PC-3 (cell line): Measurements from ENCODE around the gene GPRIN3. TPM values are rescaled to one million over a fixed set of nuclear protein-coding genes. Genes with fewer than 3 reads are reported as not detected.

Experiments
- ATAC-seq: fragments of 200-7000 bp; cut with Tn5 transposase; 2 replicates; pipeline ENCODE4 v1.9.1; 2020; ENCODE audit warnings: mild to moderate bottlenecking, moderate library complexity
- BruUV-seq: library from RNA; stranded (reverse); fragments of 400-500 nt; replicated peaks from 2 replicates; lab custom pipeline; 2021; lab: Mats Ljungman, UMichigan
- CTCF ChIA-PET: fragments of 300-600 bp; sonication (Branson Sonifier 250); formaldehyde crosslinking; loops from one replicate; lab custom pipeline; 2022; ENCODE audit warnings: antibody characterized with exemption; lab: Charles Lee
- POLR2A ChIA-PET: fragments of 300-600 bp; sonication (Branson Sonifier 250); formaldehyde crosslinking; loops from one replicate; lab custom pipeline; 2022; ENCODE audit warnings: antibody characterized with exemption; ENCODE audit not compliant: unreplicated experiment; lab: Charles Lee
- DNase-seq: peaks from one replicate; pipeline ENCODE4 v3.0.0-alpha.2; 2015
- H2AFZ ChIP-seq: fragments of 300-600 bp; sonication (generic); 2 replicates; pipeline ENCODE4 v1.6.0; 2016; ENCODE audit warnings: antibody characterized with exemption, low read length
- H3F3A ChIP-seq: fragments of 300-600 bp; sonication (generic); one replicate; pipeline ENCODE4 v1.6.0; 2017; ENCODE audit warnings: antibody characterized with exemption, low read length, control low read depth, mild to moderate bottlenecking; ENCODE audit not compliant: unreplicated experiment
- H3K27ac ChIP-seq: fragments of 300-600 bp; sonication (generic); 2 replicates; pipeline ENCODE4 v1.5.1; 2016; ENCODE audit warnings: mild to moderate bottlenecking, low read length
- H3K27me3 ChIP-seq: fragments of 300-600 bp; sonication (generic); 2 replicates; pipeline ENCODE4 v1.6.1; 2016; ENCODE audit warnings: low read length, mixed read lengths
- H3K36me3 ChIP-seq: fragments of 300-600 bp; sonication (generic); 2 replicates; pipeline ENCODE4 v1.6.1; 2016; ENCODE audit warnings: low read depth, mixed run types, low read length, mixed read lengths
- H3K4me1 ChIP-seq: fragments of 300-600 bp; sonication (generic); 2 replicates; pipeline ENCODE4 v1.5.1; 2016; ENCODE audit warnings: low read length; ENCODE audit not compliant: insufficient read depth
- H3K4me2 ChIP-seq: fragments of 300-600 bp; sonication (generic); 2 replicates; pipeline ENCODE4 v1.6.0; 2016; ENCODE audit warnings: low read length
- H3K4me3 ChIP-seq: fragments of 300-600 bp; sonication (generic); 2 replicates; pipeline ENCODE4 v1.5.1; 2016; ENCODE audit warnings: mild to moderate bottlenecking, low read length, mixed read lengths
- H3K79me2 ChIP-seq: fragments of 300-600 bp; sonication (generic); 2 replicates; pipeline ENCODE4 v1.6.1; 2017; ENCODE audit warnings: low read length, mixed read lengths
- H3K9ac ChIP-seq: fragments of 300-600 bp; sonication (generic); 2 replicates; pipeline ENCODE4 v1.6.0; 2016; ENCODE audit warnings: mild to moderate bottlenecking, low read length
- H3K9me2 ChIP-seq: fragments of 300-600 bp; sonication (generic); replicated peaks from 2 replicates; pipeline ENCODE4 v1.6.1; 2016; ENCODE audit warnings: mixed run types, low read length, mixed read lengths
- H3K9me3 ChIP-seq: fragments of 300-600 bp; sonication (generic); 2 replicates; pipeline ENCODE4 v1.6.1; 2016; ENCODE audit warnings: low read length, mixed read lengths
- H4K20me1 ChIP-seq: fragments of 300-600 bp; sonication (generic); 2 replicates; pipeline ENCODE4 v1.6.1; 2016; ENCODE audit warnings: low read length, mixed read lengths
- CTCF ChIP-seq: fragments of 300-600 bp; sonication (generic); conservative IDR thresholded peaks from 2 replicates; pipeline ENCODE4 v1.5.1; 2017; ENCODE audit warnings: antibody characterized with exemption, low read depth, mild to moderate bottlenecking, low read length
- EZH2 ChIP-seq: fragments of 300-600 bp; sonication (generic); IDR thresholded peaks from one replicate; pipeline ENCODE4 v1.6.1; 2017; ENCODE audit warnings: antibody characterized with exemption, mild to moderate bottlenecking, low read length; ENCODE audit not compliant: unreplicated experiment
- EZH2phosphoT487 ChIP-seq: fragments of 300-600 bp; sonication (generic); IDR thresholded peaks from 2 replicates; pipeline ENCODE4 v1.6.1; 2018; ENCODE audit warnings: mild to moderate bottlenecking, antibody characterized with exemption, low read length, borderline replicate concordance
- intact Hi-C: fragments of 100-400 bp; cut with micrococcal nuclease; formaldehyde crosslinking; loops from 2 replicates; pipeline ENCODE4 v1.9.0; 2023
- total RNA-seq: library from RNA; depleted of rRNA; stranded (reverse); fragments of >200 nt; gene quantifications from 2 replicates; pipeline ENCODE4 v1.2.3, GENCODE V29; 2014

Gene GPRIN3
- total RNA-seq, 1 experiment from 2014 or later, result not detected

DNA sequence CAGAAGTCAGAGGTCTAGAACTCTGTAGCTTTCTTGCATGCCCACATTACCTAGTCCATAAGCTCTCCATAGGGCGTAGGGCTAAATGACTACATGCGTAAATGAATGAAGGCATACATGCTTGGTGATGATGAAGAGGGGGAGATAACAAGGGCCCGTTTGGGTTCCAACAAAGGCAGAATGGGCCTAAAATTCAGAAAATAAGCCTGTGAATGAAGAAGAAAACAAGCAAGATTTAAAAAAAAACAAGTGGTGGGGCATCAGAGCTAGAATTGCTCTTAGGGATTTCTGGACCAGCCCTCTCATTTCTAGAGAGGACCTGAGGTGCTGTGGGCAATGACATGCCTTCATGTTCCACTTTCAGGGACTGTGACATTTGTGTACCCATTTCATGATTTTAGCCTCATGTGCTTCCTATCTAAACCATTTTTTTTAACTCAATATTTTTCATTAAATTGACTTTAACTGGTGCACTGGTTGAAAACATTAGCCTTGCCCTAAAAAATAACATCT is 12.1 kb downstream of the GPRIN3 start:
- CTCF ChIA-PET, result no interaction called here
- H3K27me3 ChIP-seq, result peaks cover 63% of the 10 kb centered on the region
- no peak overlapping the region for H3K27ac ChIP-seq
- intact Hi-C loops, result no loop called here
- BruUV-seq, result no TSS peak
- no peak overlapping the region for H3K4me3 ChIP-seq
- H3K9ac ChIP-seq, result no peak overlapping the region
- DNase-seq, result no peak
- H3K9me3 ChIP-seq, result no peaks in the 10 kb centered on the region
- no peaks in the 10 kb centered on the region for H3F3A ChIP-seq
- no peaks in the 10 kb centered on the region for H3K4me1 ChIP-seq
- H2AFZ ChIP-seq, result no peak overlapping the region
- H4K20me1 ChIP-seq, result no peaks in the 10 kb centered on the region
- ATAC-seq, result no peak
- no peak overlapping the region for H3K4me2 ChIP-seq
- POLR2A ChIA-PET, result no interaction called here
- H3K36me3 ChIP-seq, result no peaks in the 10 kb centered on the region
- no peaks in the 10 kb centered on the region for H3K79me2 ChIP-seq
- TF ChIP-seq CTCF (no peak), EZH2 (no peak), EZH2phosphoT487 (no peak)
- no peaks in the 10 kb centered on the region for H3K9me2 ChIP-seq

- TF ChIP-seq CTCF, result no peak
- Histone ChIP-seq H3K9me2 (no peaks in the 10 kb centered on the region), H3F3A (no peaks in the 10 kb centered on the region), H2AFZ (no peak overlapping the region), H3K79me2 (no peaks in the 10 kb centered on the region), H3K4me1 (no peaks in the 10 kb centered on the region), H4K20me1 (no peaks in the 10 kb centered on the region), H3K27ac (no peak overlapping the region), H3K4me2 (no peak overlapping the region), H3K9ac (no peak overlapping the region), H3K4me3 (no peak overlapping the region), H3K36me3 (no peaks in the 10 kb centered on the region), H3K9me3 (no peaks in the 10 kb centered on the region), H3K27me3 (peaks cover 63% of the 10 kb centered on the region)
- ChIA-PET POLR2A (no interaction called here), CTCF (no interaction called here)
- ATAC-seq (no peak), DNase-seq (no peak)
- no TSS peak for BruUV-seq
- intact Hi-C loops, result no loop called here
These were observed 12.9 kb downstream of the GPRIN3 start for GRCh38 chr4:89294573-89295269.

DNA sequence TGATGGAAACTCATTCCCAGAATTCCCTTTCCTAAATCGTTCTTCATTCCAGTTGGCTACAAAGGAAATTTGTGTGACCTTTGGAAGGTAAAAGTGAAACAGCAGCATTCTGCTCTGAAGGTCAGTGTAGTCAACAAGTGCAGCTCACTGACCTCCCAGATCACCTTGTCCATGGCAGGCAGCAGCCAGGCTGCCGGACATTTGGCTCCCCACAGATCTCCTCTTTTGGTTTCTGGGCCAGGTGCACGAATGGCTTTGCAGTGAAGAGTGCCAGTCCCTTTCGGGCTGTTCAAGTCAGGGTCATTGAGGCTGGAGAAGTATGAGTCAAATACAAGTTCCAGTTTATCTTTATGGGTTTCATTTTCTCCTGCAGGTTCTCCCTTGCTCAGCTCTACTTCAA is 14.3 kb downstream of the GPRIN3 start:
- no peak overlapping the region for H2AFZ ChIP-seq
- H3K9me2 ChIP-seq, result no peaks in the 10 kb centered on the region
- no peak for DNase-seq
- intact Hi-C loops, result no loop called here
- H3K27me3 ChIP-seq, result peaks cover 77% of the 10 kb centered on the region
- H3K9ac ChIP-seq, result no peak overlapping the region
- no peaks in the 10 kb centered on the region for H3F3A ChIP-seq
- no peaks in the 10 kb centered on the region for H3K9me3 ChIP-seq
- no peaks in the 10 kb centered on the region for H3K36me3 ChIP-seq
- no peaks in the 10 kb centered on the region for H3K79me2 ChIP-seq
- no peak overlapping the region for H3K27ac ChIP-seq
- TF ChIP-seq EZH2phosphoT487 (no peak), CTCF (no peak), EZH2 (no peak)
- ChIA-PET POLR2A (no interaction called here), CTCF (no interaction called here)
- H3K4me2 ChIP-seq, result no peak overlapping the region
- no peak overlapping the region for H3K4me3 ChIP-seq
- no peaks in the 10 kb centered on the region for H3K4me1 ChIP-seq
- BruUV-seq, result no TSS peak
- H4K20me1 ChIP-seq, result no peaks in the 10 kb centered on the region
- no peak for ATAC-seq
